Peyer's patch (tissue), 4 donors: ENCODE data around the gene ZNF668. TPM values are rescaled to one million over a fixed set of nuclear protein-coding genes. Genes with fewer than 3 reads are reported as not detected.

Experiments
- DNase-seq, 3 donors: peaks; one replicate each; pipeline ENCODE4 v3.0.0-alpha.2; 2017 to 2019
- H3K27ac ChIP-seq, 4 donors: fragments of 200-600 bp; sonication (generic); one replicate each; pipeline ENCODE4 v1.5.1; 2016 to 2019
- H3K27me3 ChIP-seq, 2 donors: fragments of 200-600 bp; sonication (generic); one replicate each; pipeline ENCODE4 v1.5.1; 2019
- H3K36me3 ChIP-seq, 3 donors: fragments of 200-600 bp; sonication (generic); one replicate each; pipeline ENCODE4 v1.5.1; 2016 to 2019
- H3K4me1 ChIP-seq, 4 donors: fragments of 200-600 bp; sonication (generic); one replicate each; pipeline ENCODE4 v1.5.1; 2016 to 2019
- H3K4me3 ChIP-seq, 4 donors: fragments of 200-600 bp; sonication (generic); 1 replicate in 3 of 4; 2 replicates in 1 of 4; pipeline ENCODE4 v1.5.1; 2016 to 2019; ENCODE audit warnings: mild to moderate bottlenecking in 1 of 4
- H3K9me3 ChIP-seq, 4 donors: fragments of 200-600 bp; sonication (generic); one replicate each; pipeline ENCODE4 v1.5.1; 2016 to 2019; ENCODE audit warnings: mild to moderate bottlenecking in 1 of 4
- POLR2A ChIP-seq, 2 donors: fragments of 450-650 bp; IDR thresholded peaks; one replicate each; pipeline ENCODE4 v1.5.1; 2017; ENCODE audit warnings: antibody characterized with exemption in 2 of 2, mild to moderate bottlenecking in 2 of 2, moderate library complexity in 2 of 2
- total RNA-seq, 4 donors: library from RNA; depleted of rRNA; stranded (reverse); fragments of >200 nt; gene quantifications; one replicate each; pipeline ENCODE4 v1.1.0, GENCODE V29; 2016
- TF ChIP-seq, protein P1 (sequence below), 6 experiments: fragments of 450-650 bp in 4 of 6; fragments of 200-600 bp in 2 of 6; sonication (generic) in 1 of 6; IDR thresholded peaks; one replicate each; pipeline ENCODE4 v1.5.1; 2017 to 2019; ENCODE audit warnings: antibody characterized with exemption in 6 of 6, mild to moderate bottlenecking in 3 of 6, moderate library complexity in 1 of 6

Gene ZNF668
- total RNA-seq, 4 donors from 2014 or later = 3.3 to 17.2 (median 11.4) TPM

DNA sequence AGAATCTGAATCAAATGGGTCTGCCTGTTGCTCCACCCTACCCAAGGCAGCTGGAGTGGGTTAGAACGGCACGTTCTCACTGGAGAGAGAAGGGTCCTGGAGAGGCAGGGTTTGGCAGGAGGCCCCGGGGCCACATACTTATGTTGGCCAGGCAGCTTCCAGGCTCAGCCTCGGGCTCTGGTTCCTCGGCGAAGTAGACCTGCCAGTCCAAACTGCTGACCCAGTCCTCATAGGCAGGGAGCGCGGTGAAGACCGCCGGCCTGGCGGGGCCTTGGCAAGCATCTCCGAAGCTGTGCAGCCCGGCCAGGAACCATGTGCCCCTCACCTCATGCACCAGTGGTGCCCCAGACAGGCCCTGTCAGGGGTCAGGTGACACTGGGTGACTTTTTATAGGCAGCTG, 9.9 kb upstream of the ZNF668 start:
- DNase-seq = no peak
- no peak overlapping the region for H3K4me3 ChIP-seq
- H3K27me3 ChIP-seq = no peaks in the 10 kb centered on the region
- peaks cover 0 to 59% (median 0%) of the 10 kb centered on the region in 3 donors for H3K36me3 ChIP-seq
- no peak overlapping the region for H3K27ac ChIP-seq
- TF ChIP-seq POLR2A (IDR thresholded peaks at IDR 0.05) = no peak
- TF ChIP-seq, protein P1, sequence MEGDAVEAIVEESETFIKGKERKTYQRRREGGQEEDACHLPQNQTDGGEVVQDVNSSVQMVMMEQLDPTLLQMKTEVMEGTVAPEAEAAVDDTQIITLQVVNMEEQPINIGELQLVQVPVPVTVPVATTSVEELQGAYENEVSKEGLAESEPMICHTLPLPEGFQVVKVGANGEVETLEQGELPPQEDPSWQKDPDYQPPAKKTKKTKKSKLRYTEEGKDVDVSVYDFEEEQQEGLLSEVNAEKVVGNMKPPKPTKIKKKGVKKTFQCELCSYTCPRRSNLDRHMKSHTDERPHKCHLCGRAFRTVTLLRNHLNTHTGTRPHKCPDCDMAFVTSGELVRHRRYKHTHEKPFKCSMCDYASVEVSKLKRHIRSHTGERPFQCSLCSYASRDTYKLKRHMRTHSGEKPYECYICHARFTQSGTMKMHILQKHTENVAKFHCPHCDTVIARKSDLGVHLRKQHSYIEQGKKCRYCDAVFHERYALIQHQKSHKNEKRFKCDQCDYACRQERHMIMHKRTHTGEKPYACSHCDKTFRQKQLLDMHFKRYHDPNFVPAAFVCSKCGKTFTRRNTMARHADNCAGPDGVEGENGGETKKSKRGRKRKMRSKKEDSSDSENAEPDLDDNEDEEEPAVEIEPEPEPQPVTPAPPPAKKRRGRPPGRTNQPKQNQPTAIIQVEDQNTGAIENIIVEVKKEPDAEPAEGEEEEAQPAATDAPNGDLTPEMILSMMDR (IDR thresholded peaks at IDR 0.05) = no peak
- H3K4me1 ChIP-seq = peaks cover 0 to 19% (median 0%) of the 10 kb centered on the region in 4 donors
- H3K9me3 ChIP-seq = no peaks in the 10 kb centered on the region

DNA sequence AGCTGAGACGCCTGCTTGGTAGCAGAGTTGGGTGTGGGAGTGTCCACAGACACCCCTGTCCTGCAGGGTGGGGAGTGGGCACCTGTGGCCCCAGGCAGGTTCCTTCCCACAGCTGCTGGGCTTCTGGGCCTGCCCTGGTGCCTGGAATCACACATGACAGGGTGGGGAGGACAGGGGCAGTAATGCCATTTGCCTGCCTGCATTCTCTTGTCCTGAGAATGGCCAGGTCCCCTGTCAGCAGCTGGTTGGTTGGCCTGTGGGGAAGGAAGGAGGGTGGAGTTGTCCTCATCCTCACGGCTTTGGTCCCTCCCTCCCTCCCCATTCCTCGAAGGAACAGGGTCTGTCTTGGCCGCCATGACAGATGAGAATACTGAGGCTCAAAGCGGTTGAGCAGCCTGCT, 9.5 kb upstream of the ZNF668 start:
- peaks cover 0 to 19% (median 0%) of the 10 kb centered on the region in 4 donors for H3K4me1 ChIP-seq
- TF ChIP-seq, protein P1 (IDR thresholded peaks at IDR 0.05) = no peak
- no peak for TF ChIP-seq POLR2A (IDR thresholded peaks at IDR 0.05)
- H3K9me3 ChIP-seq = no peaks in the 10 kb centered on the region
- no peak for DNase-seq
- H3K27me3 ChIP-seq = no peaks in the 10 kb centered on the region
- no peak overlapping the region for H3K4me3 ChIP-seq
- H3K36me3 ChIP-seq = peaks cover 0 to 59% (median 0%) of the 10 kb centered on the region in 3 donors
- no peak overlapping the region for H3K27ac ChIP-seq

DNA sequence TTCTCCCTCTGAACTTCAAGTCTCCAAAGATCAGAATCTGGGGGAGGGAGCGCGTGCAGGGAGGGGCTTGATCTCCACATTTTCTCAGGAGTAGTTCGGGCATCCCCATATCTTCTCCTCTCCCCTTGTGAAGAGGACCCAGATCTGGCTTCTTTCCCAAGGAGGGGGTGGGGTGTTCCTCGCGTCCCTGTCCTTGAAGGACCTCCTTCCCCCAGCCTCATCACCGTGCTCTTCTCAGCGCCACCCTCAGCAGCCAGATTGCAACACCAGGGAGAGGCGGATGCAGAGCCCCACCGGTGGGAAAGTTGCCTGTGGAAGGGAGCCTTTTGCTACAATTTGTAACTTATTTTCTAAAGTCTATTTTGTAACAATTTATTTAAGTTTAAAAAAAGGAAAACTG, 9.0 kb upstream of the ZNF668 start:
- peaks cover 0 to 63% (median 0%) of the 10 kb centered on the region in 3 donors for H3K36me3 ChIP-seq
- TF ChIP-seq, protein P1 (IDR thresholded peaks at IDR 0.05) = no peak
- no peak for TF ChIP-seq POLR2A (IDR thresholded peaks at IDR 0.05)
- no peaks in the 10 kb centered on the region for H3K9me3 ChIP-seq
- H3K4me3 ChIP-seq = no peak overlapping the region
- peak overlapping the region in 2 of 4 donors; percentile 28 to 37 for H3K27ac ChIP-seq
- no peak for DNase-seq
- H3K4me1 ChIP-seq = peaks cover 0 to 19% (median 0%) of the 10 kb centered on the region in 4 donors
- H3K27me3 ChIP-seq = no peaks in the 10 kb centered on the region

DNA sequence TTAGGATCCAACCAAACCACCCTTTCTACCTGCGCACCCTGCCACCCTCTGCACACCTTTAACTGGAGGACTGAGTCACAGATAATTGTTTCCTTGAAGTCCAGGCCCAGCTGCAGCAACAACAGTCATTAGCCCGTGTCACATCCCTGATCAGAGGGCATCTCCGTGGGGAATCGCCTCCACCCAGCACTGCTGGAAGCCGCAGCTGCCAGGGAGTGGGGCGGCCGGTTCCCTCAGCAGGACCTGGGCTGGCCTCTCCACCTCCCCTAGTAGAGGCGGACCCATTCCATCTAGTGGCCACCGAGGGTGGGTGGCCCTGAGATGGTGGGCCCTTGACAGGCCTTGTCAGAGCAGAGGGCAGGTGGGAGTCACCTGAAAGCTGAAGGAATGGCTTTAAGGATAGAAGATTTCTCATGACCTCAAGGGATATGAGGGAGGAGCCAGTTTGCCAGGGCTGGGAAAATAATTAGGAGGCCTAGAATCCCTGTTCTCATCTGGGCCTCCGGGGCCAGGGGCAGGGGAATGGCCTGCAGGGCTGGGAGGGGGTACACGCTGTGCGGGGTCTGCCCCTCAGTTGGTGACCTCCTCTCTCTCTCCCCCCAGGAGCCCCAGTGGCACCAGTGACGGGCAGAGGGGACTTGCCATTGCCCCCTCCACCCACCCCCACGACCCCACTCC, 8.5 kb upstream of the ZNF668 start:
- no peaks in the 10 kb centered on the region for H3K9me3 ChIP-seq
- no peaks in the 10 kb centered on the region for H3K27me3 ChIP-seq
- H3K27ac ChIP-seq = peak overlapping the region in 2 of 4 donors; percentile 28 to 37
- no peak for TF ChIP-seq POLR2A (IDR thresholded peaks at IDR 0.05)
- TF ChIP-seq, protein P1 (IDR thresholded peaks at IDR 0.05) = no peak
- peaks cover 0 to 19% (median 0%) of the 10 kb centered on the region in 4 donors for H3K4me1 ChIP-seq
- H3K4me3 ChIP-seq = no peak overlapping the region
- peak in 2 of 3 donors; percentile 62 to 68 for DNase-seq
- peaks cover 0 to 69% (median 0%) of the 10 kb centered on the region in 3 donors for H3K36me3 ChIP-seq

DNA sequence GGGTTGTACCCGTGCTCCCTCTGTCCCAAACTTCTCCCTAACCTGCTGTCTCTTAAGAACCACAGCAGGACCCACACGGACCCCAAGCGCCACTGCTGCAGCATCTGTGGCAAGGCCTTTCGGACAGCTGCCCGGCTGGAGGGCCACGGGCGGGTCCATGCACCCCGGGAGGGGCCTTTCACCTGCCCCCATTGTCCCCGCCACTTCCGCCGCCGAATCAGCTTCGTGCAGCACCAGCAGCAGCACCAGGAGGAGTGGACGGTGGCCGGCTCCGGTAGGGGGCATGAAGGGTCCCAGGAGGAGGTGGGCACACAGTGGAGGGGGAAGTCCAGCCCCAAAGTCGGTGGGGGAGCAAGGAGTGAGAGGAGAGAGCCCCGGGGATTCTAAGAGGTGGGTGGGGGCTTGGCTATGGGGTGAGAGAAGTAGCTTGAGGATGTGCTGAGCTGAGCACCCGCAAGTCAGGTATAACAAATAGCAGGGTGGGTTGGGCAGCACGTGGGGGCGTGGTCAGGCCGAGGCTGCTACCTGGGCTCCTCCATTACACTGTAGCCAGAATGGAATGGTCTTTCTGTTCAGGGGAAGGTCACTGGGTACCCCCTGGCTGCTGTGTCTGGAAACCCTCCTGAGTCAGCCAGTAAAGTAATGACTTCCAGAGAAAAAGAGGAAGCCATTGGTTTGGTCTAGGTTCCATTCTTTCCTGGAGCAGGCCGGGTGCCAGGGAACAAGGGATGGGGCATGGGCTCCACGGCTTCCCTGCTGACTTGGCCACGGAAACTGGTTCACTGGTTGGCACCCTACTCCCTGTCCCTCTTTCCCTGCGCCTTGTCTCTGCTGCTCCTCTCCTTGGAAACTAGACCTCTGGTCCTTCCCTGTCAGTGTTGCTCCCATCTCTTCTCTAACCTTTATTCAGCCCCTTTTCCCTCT, 7.7 kb upstream of the ZNF668 start:
- Histone ChIP-seq H3K27me3 (no peaks in the 10 kb centered on the region), H3K27ac (peak overlapping the region in 2 of 4 donors; percentile 28 to 37), H3K36me3 (peaks cover 0 to 71% (median 0%) of the 10 kb centered on the region in 3 donors), H3K9me3 (no peaks in the 10 kb centered on the region), H3K4me3 (no peak overlapping the region), H3K4me1 (peaks cover 0 to 19% (median 0%) of the 10 kb centered on the region in 4 donors)
- no peak for TF ChIP-seq POLR2A (IDR thresholded peaks at IDR 0.05)
- TF ChIP-seq, protein P1 (IDR thresholded peaks at IDR 0.05) = no peak
- no peak for DNase-seq
